GM12872 (cell line): ENCODE measurements around the gene VGLL1.

Experiments used
- CTCF ChIP-seq: IDR thresholded peaks from 3 replicates; pipeline ENCODE4 v1.5.1; 2011; ENCODE audit warnings: low read depth, mild to moderate bottlenecking, low read length, moderate library complexity; ENCODE audit not compliant: insufficient read depth

Gene VGLL1

GRCh38 chrX:136496764-136497555, 35.1 kb upstream of the VGLL1 start:
- TF ChIP-seq CTCF = no peak

GRCh38 chrX:136497556-136498052, 34.4 kb upstream of the VGLL1 start, which contains the start of gene HTATSF1:
TSS of gene HTATSF1 (plus strand) at chrX:136497592. CDS start at chrX:136497685, 93 bp downstream.
- TF ChIP-seq CTCF = no peak

GRCh38 chrX:136519069-136519468, 12.9 kb upstream of the VGLL1 start:
- no peak for TF ChIP-seq CTCF

- TF ChIP-seq CTCF = no peak
Measured at GRCh38 chrX:136523770-136524169, 8.2 kb upstream of the VGLL1 start.

DNA sequence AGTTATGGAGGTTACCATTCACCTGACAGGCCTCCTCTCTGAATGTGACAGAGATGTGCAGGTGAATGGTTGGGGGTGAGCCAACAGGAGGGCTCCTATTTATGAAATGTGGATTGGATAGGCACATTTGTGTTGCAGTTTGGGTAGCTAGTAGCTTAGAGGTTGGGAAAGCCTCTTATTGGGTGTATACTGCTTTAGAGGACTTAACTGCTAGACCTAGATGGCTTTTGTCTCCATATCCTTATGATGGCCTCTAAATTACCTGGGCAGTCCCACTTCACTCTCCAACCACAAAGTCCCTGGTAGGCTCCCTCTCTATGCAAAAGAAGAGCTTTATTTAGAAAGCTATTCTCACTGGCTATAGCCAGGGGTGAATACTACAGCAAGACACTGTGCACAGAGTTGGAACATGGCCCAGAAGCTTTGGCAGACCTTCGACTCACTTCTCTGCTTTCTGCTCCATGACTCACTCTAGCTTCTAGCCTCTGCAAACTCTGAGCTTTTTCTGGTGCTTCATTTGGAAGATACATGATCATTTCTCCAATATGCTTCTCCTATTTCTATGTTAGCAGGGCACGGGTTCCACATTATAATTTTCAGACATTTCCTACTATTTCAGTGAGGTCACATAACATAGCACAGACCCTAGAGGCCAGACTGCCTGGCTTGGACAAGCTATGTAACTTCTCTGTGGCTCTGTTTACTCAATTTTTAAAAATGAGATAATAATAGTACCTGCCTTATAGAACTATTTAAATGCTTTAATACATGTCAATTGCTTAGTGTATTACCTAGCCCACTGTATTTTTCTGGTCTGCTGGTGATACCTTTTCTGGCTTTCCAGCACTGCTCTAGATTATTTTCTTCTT, 6.0 kb upstream of the VGLL1 start:
- no peak for TF ChIP-seq CTCF

DNA sequence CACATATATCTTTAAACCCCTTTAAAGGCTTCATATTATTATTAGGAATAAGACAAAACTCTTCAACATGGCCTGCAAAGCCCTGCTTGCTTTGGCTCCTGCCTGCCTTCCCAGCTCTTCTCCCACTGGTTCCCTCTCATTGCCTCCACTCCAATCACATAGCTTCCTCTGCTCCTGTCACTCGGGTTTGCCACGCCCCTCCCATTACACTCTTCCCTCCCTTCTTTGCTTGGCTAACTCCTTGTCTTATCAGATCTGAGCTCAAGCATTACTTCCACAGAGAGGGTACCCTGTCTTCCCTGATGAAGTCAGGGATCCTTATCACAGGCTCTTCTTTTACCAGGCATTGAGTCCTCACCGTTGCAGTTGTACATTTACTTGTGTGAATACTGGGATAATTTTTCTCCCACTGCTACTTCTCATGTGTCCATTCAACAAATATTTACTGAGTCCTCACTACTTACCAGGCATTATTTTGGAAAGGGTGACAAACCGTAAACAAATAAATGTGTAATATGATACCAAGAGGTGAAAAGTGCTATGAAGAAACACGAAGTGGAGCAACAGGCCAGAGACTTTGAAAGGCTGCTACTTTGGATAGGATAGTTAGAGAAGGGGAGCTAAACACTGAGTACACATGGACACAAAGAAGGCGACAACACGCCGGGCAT, 3.2 kb upstream of the VGLL1 start:
- no peak for TF ChIP-seq CTCF

DNA sequence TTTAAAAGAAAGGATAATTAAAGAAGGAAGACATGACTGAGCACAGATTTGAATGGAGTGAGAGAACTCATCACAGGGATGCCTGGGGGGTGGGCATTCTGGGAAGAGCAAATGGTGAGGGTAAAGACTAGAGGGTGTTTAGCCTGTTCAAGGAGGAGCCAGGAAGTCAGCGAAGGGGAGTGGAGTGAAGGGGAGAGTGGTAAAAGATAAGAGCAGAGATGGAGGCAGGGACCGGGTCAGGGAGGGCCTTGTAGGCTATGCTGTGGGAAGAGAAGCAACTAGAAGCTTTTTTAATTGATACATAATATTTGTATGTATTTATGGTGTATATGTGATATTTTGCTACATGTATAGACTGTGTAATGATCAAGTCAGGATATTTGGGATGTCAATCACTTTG, 2.2 kb upstream of the VGLL1 start:
- TF ChIP-seq CTCF = no peak
